Measurements from ENCODE around the gene TTC34. TPM values are rescaled to one million over a fixed set of nuclear protein-coding genes. Genes with fewer than 3 reads are reported as not detected.

Gene TTC34
- total and polyA plus RNA-seq, 2 of the 4 experiments (the other 2 are of a cell fraction): under 0.01 to 0.09 TPM

GRCh38 chr1:2789164-2789985 is 12.1 kb downstream of the TTC34 start:
- no peaks in the 10 kb centered on the region for H3K4me1 ChIP-seq (ENCODE audit: control insufficient read depth, insufficient read depth, low read length)
- no peak overlapping the region for H2AFZ ChIP-seq (replicated peaks; ENCODE audit: low read length, poor library complexity)
- ChIA-PET POLR2A (ENCODE audit: unreplicated experiment) (no interaction called here), CTCF (no interaction called here)
- H3K9me1 ChIP-seq (ENCODE audit: insufficient read depth, low read length): no peaks in the 10 kb centered on the region
- no peak overlapping the region for H3K14ac ChIP-seq (replicated peaks; ENCODE audit: low read depth, low read length)
- no peak overlapping the region for H2BK120ac ChIP-seq (ENCODE audit: low read depth, low read length)
- no peak overlapping the region for H3K4me2 ChIP-seq (ENCODE audit: low read depth, low read length)
- TF ChIP-seq RCOR1 (IDR thresholded peaks at IDR 0.05; ENCODE audit: insufficient replicate concordance, low read length): no peak
- TF ChIP-seq POLR2A (IDR thresholded peaks at IDR 0.05; ENCODE audit: low read depth, low read length): no peak
- TF ChIP-seq BHLHE40 (IDR thresholded peaks at IDR 0.05; ENCODE audit: low read depth, low read length): no peak
- no peak for TF ChIP-seq SMC3 (IDR thresholded peaks at IDR 0.05; ENCODE audit: low read depth, low read length)
- TF ChIP-seq FOS (IDR thresholded peaks at IDR 0.05; ENCODE audit: low read depth, low read length): no peak
- TF ChIP-seq NFE2L2 (IDR thresholded peaks at IDR 0.05; ENCODE audit: low read depth, low read length): no peak
- no peak for TF ChIP-seq ELK1 (IDR thresholded peaks at IDR 0.05; ENCODE audit: borderline replicate concordance, low read depth, low read length)
- no peak for TF ChIP-seq CEBPB (IDR thresholded peaks at IDR 0.05; ENCODE audit: low read depth, low read length)
- TF ChIP-seq MAZ (IDR thresholded peaks at IDR 0.05; ENCODE audit: borderline replicate concordance, low read depth, low read length): no peak
- TF ChIP-seq USF2 (IDR thresholded peaks at IDR 0.05; ENCODE audit: low read depth, low read length): no peak
- H2BK15ac ChIP-seq (ENCODE audit: low read depth, low read length): no peak overlapping the region
- no peak overlapping the region for H2BK20ac ChIP-seq (ENCODE audit: low read depth, low read length)
- H3K4ac ChIP-seq (ENCODE audit: low read depth, low read length): no peak overlapping the region
- H3K4me3 ChIP-seq (ENCODE audit: insufficient read depth, low read depth, low read length): no peak overlapping the region
- no peak overlapping the region for H3K23ac ChIP-seq (ENCODE audit: low read depth, low read length)
- 6% methylated on average over 23 of the region's 79 CpGs; no CpG with 5 or more reads in 1 of the 2 experiments for WGBS, 2 experiments (ENCODE audit: extremely low coverage in 2 of 2, insufficient read length in 1 of 2)
- H3K27me3 ChIP-seq (ENCODE audit: control insufficient read depth, insufficient read depth, low read length): no peaks in the 10 kb centered on the region
- H3K18ac ChIP-seq (ENCODE audit: low read depth, low read length): no peak overlapping the region
- no peak overlapping the region for H2AK9ac ChIP-seq (replicated peaks; ENCODE audit: low read depth, low read length, poor library complexity)
- no peaks in the 10 kb centered on the region for H4K20me1 ChIP-seq (ENCODE audit: insufficient read depth, low read length)
- no peaks in the 10 kb centered on the region for H3K79me1 ChIP-seq (ENCODE audit: low read depth in 1 of 2, low read length in 2 of 2)
- no peak overlapping the region for H2BK5ac ChIP-seq (ENCODE audit: low read depth, low read length, poor library complexity, severe bottlenecking)
- in situ Hi-C loops (cut with MboI; ENCODE audit: low sequenced_read_pairs) (no loop called here), intact Hi-C loops (cut with micrococcal nuclease) (no loop called here), dilution Hi-C loops (cut with HindIII; ENCODE audit: low sequenced_read_pairs, unreplicated experiment) (no loop called here)
- H4K8ac ChIP-seq (ENCODE audit: low read depth in 2 of 2, low read length in 2 of 2): no peak overlapping the region
- H3K36me3 ChIP-seq (ENCODE audit: control insufficient read depth, insufficient read depth, low read length): no peaks in the 10 kb centered on the region
- DNase-seq: no peak
- no peak overlapping the region for H2AK5ac ChIP-seq (ENCODE audit: low read depth, low read length)
- ATAC-seq (ENCODE audit: low read depth): no peak
- H3K9ac ChIP-seq (ENCODE audit: low read depth, low read length): no peak overlapping the region
- H3K27ac ChIP-seq (ENCODE audit: insufficient read depth, low read length): no peak overlapping the region
- no peak overlapping the region for H3K56ac ChIP-seq (ENCODE audit: extremely low read depth, insufficient read depth, low read length)
- no peak overlapping the region for H4K5ac ChIP-seq (ENCODE audit: low read depth, low read length)
- peaks cover 46% of the 10 kb centered on the region for H3K9me3 ChIP-seq (ENCODE audit: control insufficient read depth, insufficient read depth, low read length)
- BruUV-seq (replicated peaks): no TSS peak
- H4K91ac ChIP-seq (ENCODE audit: insufficient read depth, low read depth, low read length): no peak overlapping the region
